Epithelial cell of esophagus (primary cell): Measurements from ENCODE around the gene TAS1R2.
"Not testable (repeated sequence)": the region's sequence is repeated elsewhere in the genome, so short reads cannot be mapped to it uniquely, and the experiment has no call there.

Experiments
- DNase-seq: peaks from one replicate; pipeline ENCODE4 v3.0.0; 2010; ENCODE audit warnings: low read depth
- H3K4me3 ChIP-seq: 2 replicates; pipeline ENCODE4 v1.5.1; 2011; ENCODE audit warnings: mild to moderate bottlenecking, low read length, control low read depth
- TF ChIP-seq, protein P1 (sequence below): IDR thresholded peaks from 2 replicates; pipeline ENCODE4 v1.5.1; 2011; ENCODE audit warnings: low read depth, mild to moderate bottlenecking, low read length, control low read depth, inconsistent platforms; ENCODE audit not compliant: insufficient read depth; ENCODE audit errors: missing control alignments

The TAS1R2 gene

GRCh38 chr1:18858070-18858688 lies 1.3 kb downstream of the TAS1R2 start:
- TF ChIP-seq, protein P1, sequence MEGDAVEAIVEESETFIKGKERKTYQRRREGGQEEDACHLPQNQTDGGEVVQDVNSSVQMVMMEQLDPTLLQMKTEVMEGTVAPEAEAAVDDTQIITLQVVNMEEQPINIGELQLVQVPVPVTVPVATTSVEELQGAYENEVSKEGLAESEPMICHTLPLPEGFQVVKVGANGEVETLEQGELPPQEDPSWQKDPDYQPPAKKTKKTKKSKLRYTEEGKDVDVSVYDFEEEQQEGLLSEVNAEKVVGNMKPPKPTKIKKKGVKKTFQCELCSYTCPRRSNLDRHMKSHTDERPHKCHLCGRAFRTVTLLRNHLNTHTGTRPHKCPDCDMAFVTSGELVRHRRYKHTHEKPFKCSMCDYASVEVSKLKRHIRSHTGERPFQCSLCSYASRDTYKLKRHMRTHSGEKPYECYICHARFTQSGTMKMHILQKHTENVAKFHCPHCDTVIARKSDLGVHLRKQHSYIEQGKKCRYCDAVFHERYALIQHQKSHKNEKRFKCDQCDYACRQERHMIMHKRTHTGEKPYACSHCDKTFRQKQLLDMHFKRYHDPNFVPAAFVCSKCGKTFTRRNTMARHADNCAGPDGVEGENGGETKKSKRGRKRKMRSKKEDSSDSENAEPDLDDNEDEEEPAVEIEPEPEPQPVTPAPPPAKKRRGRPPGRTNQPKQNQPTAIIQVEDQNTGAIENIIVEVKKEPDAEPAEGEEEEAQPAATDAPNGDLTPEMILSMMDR = no peak
- no peak for DNase-seq
- no peak overlapping the region for H3K4me3 ChIP-seq

DNA sequence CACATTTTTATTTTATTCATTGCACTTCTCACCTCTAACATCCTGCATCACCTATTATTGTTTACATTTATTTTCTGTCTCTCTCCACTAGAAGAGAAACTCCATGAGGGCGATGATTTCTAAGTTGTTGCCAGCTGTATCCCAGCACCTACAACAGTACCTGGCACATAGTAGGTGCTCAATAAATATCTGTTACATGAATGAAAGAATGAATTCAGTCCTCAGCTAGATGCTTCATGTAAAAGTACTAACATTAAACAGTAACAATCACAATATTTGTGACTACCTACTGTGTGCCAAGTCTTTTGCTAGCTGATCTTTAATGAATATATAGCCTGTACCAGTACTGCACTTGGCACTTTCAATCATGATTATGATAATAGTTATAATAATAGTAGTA lies 3.0 kb downstream of the TAS1R2 start:
- TF ChIP-seq, protein P1 = no peak
- no peak for DNase-seq
- no peak overlapping the region for H3K4me3 ChIP-seq

DNA sequence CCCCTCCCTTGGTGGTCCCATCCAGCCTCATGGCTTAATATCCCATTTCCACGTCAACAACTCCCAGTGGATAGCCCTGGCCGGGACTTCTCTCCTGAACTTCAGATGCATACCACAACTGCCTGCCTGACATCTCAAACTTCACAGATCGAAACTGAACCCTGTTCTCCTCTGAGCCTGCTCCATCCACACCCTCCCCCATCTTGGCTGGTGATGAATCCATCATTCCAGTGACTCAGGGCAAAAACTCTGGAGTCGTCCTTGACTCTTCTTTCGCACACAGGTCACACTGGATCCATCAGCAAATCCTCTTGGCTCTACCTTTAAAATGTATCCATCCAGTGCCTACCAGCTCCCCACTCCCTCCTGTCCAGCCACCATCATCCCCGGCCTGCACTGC lies 3.9 kb downstream of the TAS1R2 start:
- no peak for DNase-seq
- no peak overlapping the region for H3K4me3 ChIP-seq
- TF ChIP-seq, protein P1 = no peak

- no peak overlapping the region for H3K4me3 ChIP-seq
- no peak for DNase-seq
- TF ChIP-seq, protein P1 = no peak
Observed at GRCh38 chr1:18854331-18855025, 5.0 kb downstream of the TAS1R2 start.

- TF ChIP-seq, protein P1 = no peak
- no peak overlapping the region for H3K4me3 ChIP-seq
- no peak for DNase-seq
Observed at GRCh38 chr1:18852501-18852900, 7.0 kb downstream of the TAS1R2 start.

GRCh38 chr1:18849261-18849711 lies 10.2 kb downstream of the TAS1R2 start:
- no peak for DNase-seq
- TF ChIP-seq, protein P1 = no peak
- no peak overlapping the region for H3K4me3 ChIP-seq

GRCh38 chr1:18847723-18848122 lies 11.7 kb downstream of the TAS1R2 start:
- not testable (repeated sequence) for H3K4me3 ChIP-seq

More at GRCh38 chr1:18847723-18848122, 11.7 kb downstream of the TAS1R2 start:
- DNase-seq = not testable (repeated sequence)
